GM18868 (cell line): ENCODE data around the gene SEMA6D.

Source experiments
- ATAC-seq: cut with Tn5 transposase; IDR thresholded peaks from one replicate; pipeline ENCODE4 v1.9.1; 2021; ENCODE audit warnings: mild to moderate bottlenecking, moderate library complexity; ENCODE audit not compliant: unreplicated experiment

Gene SEMA6D

GRCh38 chr15:47742334-47742733 lies 25.0 kb downstream of the SEMA6D start:
- ATAC-seq: no peak

GRCh38 chr15:47742742-47743141 lies 25.4 kb downstream of the SEMA6D start:
- ATAC-seq: no peak

GRCh38 chr15:47743385-47743784 lies 26.1 kb downstream of the SEMA6D start:
- no peak for ATAC-seq

- no peak for ATAC-seq
These were observed 26.6 kb downstream of the SEMA6D start for GRCh38 chr15:47743886-47744285.

- no peak for ATAC-seq
These were observed 27.2 kb downstream of the SEMA6D start for GRCh38 chr15:47744496-47744895.

- ATAC-seq: no peak
These were observed 27.7 kb downstream of the SEMA6D start for GRCh38 chr15:47744973-47745372.

- ATAC-seq: no peak
These were observed 29.2 kb downstream of the SEMA6D start for GRCh38 chr15:47746516-47746915.

- no peak for ATAC-seq
These were observed 32.9 kb downstream of the SEMA6D start for GRCh38 chr15:47750030-47750739.

- no peak for ATAC-seq
These were observed 33.5 kb downstream of the SEMA6D start for GRCh38 chr15:47750740-47751262.

- ATAC-seq: no peak
These were observed 36.3 kb downstream of the SEMA6D start for GRCh38 chr15:47753591-47753990.

- ATAC-seq: no peak
These were observed 37.0 kb downstream of the SEMA6D start for GRCh38 chr15:47754312-47754711.

GRCh38 chr15:47755941-47756340 lies 38.6 kb downstream of the SEMA6D start:
- no peak for ATAC-seq

- no peak for ATAC-seq
These were observed 39.6 kb downstream of the SEMA6D start for GRCh38 chr15:47756872-47757271.

- ATAC-seq: no peak
These were observed 40.0 kb downstream of the SEMA6D start for GRCh38 chr15:47757331-47757730.

GRCh38 chr15:47762621-47763020 lies 45.3 kb downstream of the SEMA6D start:
- ATAC-seq: no peak

GRCh38 chr15:47764666-47765065 lies 47.4 kb downstream of the SEMA6D start:
- ATAC-seq: no peak

- no peak for ATAC-seq
These were observed 49.1 kb downstream of the SEMA6D start for GRCh38 chr15:47766406-47766805.

- no peak for ATAC-seq
These were observed 49.7 kb downstream of the SEMA6D start for GRCh38 chr15:47767035-47767434.

- no peak for ATAC-seq
These were observed 51.4 kb downstream of the SEMA6D start for GRCh38 chr15:47768735-47769134.

- no peak for ATAC-seq
These were observed 51.9 kb downstream of the SEMA6D start for GRCh38 chr15:47769166-47769565.

GRCh38 chr15:47773143-47773542 lies 55.8 kb downstream of the SEMA6D start:
- no peak for ATAC-seq

GRCh38 chr15:47778263-47778770 lies 61.0 kb downstream of the SEMA6D start:
- no peak for ATAC-seq

GRCh38 chr15:47780971-47781370 lies 63.7 kb downstream of the SEMA6D start:
- no peak for ATAC-seq
